HepG2 (cell line): ENCODE data around the gene MED1. TPM values are rescaled to one million over a fixed set of nuclear protein-coding genes. Genes with fewer than 3 reads are reported as not detected.

ENCODE experiments used
- CBX1 ChIP-seq: IDR thresholded peaks from one replicate; pipeline ENCODE4 v1.6.1; 2016; ENCODE audit warnings: antibody characterized with exemption, low read depth
- CREM ChIP-seq, 2 experiments: sonication (generic) in 1 of 2; formaldehyde crosslinking in 1 of 2; IDR thresholded peaks; 2 replicates each; pipeline versions ENCODE4 v1.4.0 to v1.6.1; 2016 to 2020; ENCODE audit warnings: antibody characterized with exemption in 1 of 2, mild to moderate bottlenecking in 1 of 2, missing genetic modification reagents in 1 of 2
- HMGA1 ChIP-seq: sonication (generic); formaldehyde crosslinking; conservative IDR thresholded peaks from 2 replicates; pipeline ENCODE4 v1.4.0; 2020; ENCODE audit warnings: missing genetic modification reagents
- JUN ChIP-seq: sonication (generic); formaldehyde crosslinking; IDR thresholded peaks from 2 replicates; pipeline ENCODE4 v1.4.0; 2020; ENCODE audit warnings: mild to moderate bottlenecking, missing genetic modification reagents
- KLF11 ChIP-seq: IDR thresholded peaks from 2 replicates; pipeline ENCODE4 v1.6.1; 2016; ENCODE audit warnings: missing compliant biosample characterization
- MIER3 ChIP-seq: IDR thresholded peaks from 2 replicates; pipeline ENCODE4 v1.6.1; 2016; ENCODE audit warnings: missing compliant biosample characterization, borderline replicate concordance
- NFKB2 ChIP-seq: sonication (generic); formaldehyde crosslinking; IDR thresholded peaks from 2 replicates; pipeline ENCODE4 v1.4.0; 2020; ENCODE audit warnings: missing genetic modification reagents, borderline replicate concordance
- RAD51 ChIP-seq: fragments of 450-650 bp; IDR thresholded peaks from 2 replicates; pipeline ENCODE4 v1.6.1; 2016; ENCODE audit warnings: borderline replicate concordance
- TOE1 ChIP-seq: sonication (generic); formaldehyde crosslinking; IDR thresholded peaks from 2 replicates; pipeline ENCODE4 v1.4.0; 2020; ENCODE audit warnings: mild to moderate bottlenecking, missing genetic modification reagents
- XBP1 ChIP-seq: sonication (generic); formaldehyde crosslinking; IDR thresholded peaks from 2 replicates; pipeline ENCODE4 v1.5.0; 2020; ENCODE audit warnings: missing genetic modification reagents
- ZBTB1 ChIP-seq: sonication (generic); formaldehyde crosslinking; IDR thresholded peaks from 2 replicates; pipeline ENCODE4 v1.4.0; 2020; ENCODE audit warnings: missing genetic modification reagents, borderline replicate concordance
- ZFP41 ChIP-seq: sonication (generic); formaldehyde crosslinking; IDR thresholded peaks from 2 replicates; pipeline ENCODE4 v1.4.0; 2020; ENCODE audit warnings: mild to moderate bottlenecking, missing genetic modification reagents, borderline replicate concordance
- ZNF558 ChIP-seq: sonication (generic); formaldehyde crosslinking; IDR thresholded peaks from 2 replicates; pipeline ENCODE4 v1.9.0; 2022; ENCODE audit warnings: mild to moderate bottlenecking, missing genetic modification reagents, borderline replicate concordance
- ZNF878 ChIP-seq: sonication (generic); formaldehyde crosslinking; IDR thresholded peaks from 2 replicates; pipeline ENCODE4 v1.8.1; 2023; ENCODE audit warnings: mild to moderate bottlenecking, missing genetic modification reagents, moderate library complexity
- polyA plus RNA-seq, 8 experiments: library from polyadenylated mRNA; depleted of rRNA in 3 of 8; stranded (reverse) in 7 of 8; unstranded in 1 of 8; fragments of >200 nt; fragmentation: Illumina TruSeq in 4 of 8; extraction: Trizol in 4 of 8; gene quantifications; 2 replicates each; pipeline versions ENCODE4 v1.2.1 to v1.2.3, GENCODE V29; 2011 to 2016; ENCODE audit warnings: low read depth in 4 of 8, missing spikeins in 1 of 8, mixed read lengths in 1 of 8; ENCODE audit not compliant: insufficient read depth in 1 of 8
- total RNA-seq, 5 experiments: library from RNA; depleted of rRNA; stranded (reverse); fragments of >200 nt; fragmentation: Illumina TruSeq; extraction: Trizol; gene quantifications; 2 replicates each; pipeline ENCODE4 v1.2.3, GENCODE V29; 2016; ENCODE audit warnings: low read depth in 1 of 5
- TF ChIP-seq, protein P1 (sequence below), 2 experiments: fragments of 450-650 bp in 1 of 2; sonication (generic) in 1 of 2; formaldehyde crosslinking; IDR thresholded peaks; 2 replicates each; pipeline versions ENCODE4 v1.5.0 to v1.8.0; 2020 to 2022; ENCODE audit warnings: mild to moderate bottlenecking in 1 of 2, missing genetic modification reagents in 1 of 2
- TF ChIP-seq, protein P2 (sequence below): sonication (generic); formaldehyde crosslinking; IDR thresholded peaks from 2 replicates; pipeline ENCODE4 v1.4.0; 2020; ENCODE audit warnings: missing genetic modification reagents, mild to moderate bottlenecking, borderline replicate concordance
- TF ChIP-seq, protein P3 (sequence below): sonication (generic); formaldehyde crosslinking; IDR thresholded peaks from 2 replicates; pipeline ENCODE4 v1.4.0; 2020; ENCODE audit warnings: mild to moderate bottlenecking, missing genetic modification reagents, borderline replicate concordance
- TF ChIP-seq, protein P4 (sequence below): sonication (generic); formaldehyde crosslinking; IDR thresholded peaks from 2 replicates; pipeline ENCODE4 v1.4.0; 2020; ENCODE audit warnings: missing genetic modification reagents, mild to moderate bottlenecking, borderline replicate concordance

The MED1 gene
- total and polyA plus RNA-seq, 2 of the 13 experiments (the other 11 are each of a cell fraction or from before 2014, with no cell fraction given) = 37.5 to 40.1 TPM

DNA sequence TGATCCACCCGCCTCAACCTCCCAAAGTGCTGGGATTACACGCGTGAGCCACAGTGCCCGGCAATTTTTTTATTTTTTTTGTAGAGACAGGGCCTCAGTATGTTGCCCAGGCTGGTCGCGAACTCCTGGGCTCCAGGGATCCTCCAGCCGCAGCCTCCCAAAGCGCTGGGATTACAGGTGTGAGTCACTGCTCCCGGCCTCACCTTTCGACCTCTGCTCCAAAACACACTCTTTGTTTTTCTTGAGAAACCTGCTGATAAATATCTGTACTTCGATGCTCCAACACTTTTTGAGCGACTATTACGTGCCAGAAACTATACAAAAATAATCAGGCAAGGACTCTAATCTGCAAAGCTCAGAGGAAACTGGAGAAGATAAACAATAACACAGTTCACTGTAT lies 1.0 kb downstream of the MED1 start (continued):
- TF ChIP-seq, protein P1, sequence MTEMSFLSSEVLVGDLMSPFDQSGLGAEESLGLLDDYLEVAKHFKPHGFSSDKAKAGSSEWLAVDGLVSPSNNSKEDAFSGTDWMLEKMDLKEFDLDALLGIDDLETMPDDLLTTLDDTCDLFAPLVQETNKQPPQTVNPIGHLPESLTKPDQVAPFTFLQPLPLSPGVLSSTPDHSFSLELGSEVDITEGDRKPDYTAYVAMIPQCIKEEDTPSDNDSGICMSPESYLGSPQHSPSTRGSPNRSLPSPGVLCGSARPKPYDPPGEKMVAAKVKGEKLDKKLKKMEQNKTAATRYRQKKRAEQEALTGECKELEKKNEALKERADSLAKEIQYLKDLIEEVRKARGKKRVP (CRISPR knock-in tag; IDR thresholded peaks at IDR 0.05) = no peak
- no peak for TF ChIP-seq ZNF878
- no peak for TF ChIP-seq RAD51
- TF ChIP-seq KLF11 (CRISPR knock-in tag) = no peak
- TF ChIP-seq, protein P2, sequence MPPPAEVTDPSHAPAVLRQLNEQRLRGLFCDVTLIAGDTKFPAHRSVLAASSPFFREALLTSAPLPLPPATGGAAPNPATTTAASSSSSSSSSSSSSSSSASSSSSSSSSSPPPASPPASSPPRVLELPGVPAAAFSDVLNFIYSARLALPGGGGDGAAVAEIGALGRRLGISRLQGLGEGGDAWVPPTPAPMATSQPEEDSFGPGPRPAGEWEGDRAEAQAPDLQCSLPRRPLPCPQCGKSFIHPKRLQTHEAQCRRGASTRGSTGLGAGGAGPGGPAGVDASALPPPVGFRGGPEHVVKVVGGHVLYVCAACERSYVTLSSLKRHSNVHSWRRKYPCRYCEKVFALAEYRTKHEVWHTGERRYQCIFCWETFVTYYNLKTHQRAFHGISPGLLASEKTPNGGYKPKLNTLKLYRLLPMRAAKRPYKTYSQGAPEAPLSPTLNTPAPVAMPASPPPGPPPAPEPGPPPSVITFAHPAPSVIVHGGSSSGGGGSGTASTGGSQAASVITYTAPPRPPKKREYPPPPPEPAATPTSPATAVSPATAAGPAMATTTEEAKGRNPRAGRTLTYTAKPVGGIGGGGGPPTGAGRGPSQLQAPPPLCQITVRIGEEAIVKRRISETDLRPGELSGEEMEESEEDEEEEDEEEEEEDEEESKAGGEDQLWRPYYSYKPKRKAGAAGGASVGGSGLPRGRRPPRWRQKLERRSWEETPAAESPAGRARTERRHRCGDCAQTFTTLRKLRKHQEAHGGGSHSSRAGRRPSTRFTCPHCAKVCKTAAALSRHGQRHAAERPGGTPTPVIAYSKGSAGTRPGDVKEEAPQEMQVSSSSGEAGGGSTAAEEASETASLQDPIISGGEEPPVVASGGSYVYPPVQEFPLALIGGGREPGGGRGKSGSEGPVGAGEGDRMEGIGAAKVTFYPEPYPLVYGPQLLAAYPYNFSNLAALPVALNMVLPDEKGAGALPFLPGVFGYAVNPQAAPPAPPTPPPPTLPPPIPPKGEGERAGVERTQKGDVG (CRISPR knock-in tag) = no peak
- TF ChIP-seq, protein P3, sequence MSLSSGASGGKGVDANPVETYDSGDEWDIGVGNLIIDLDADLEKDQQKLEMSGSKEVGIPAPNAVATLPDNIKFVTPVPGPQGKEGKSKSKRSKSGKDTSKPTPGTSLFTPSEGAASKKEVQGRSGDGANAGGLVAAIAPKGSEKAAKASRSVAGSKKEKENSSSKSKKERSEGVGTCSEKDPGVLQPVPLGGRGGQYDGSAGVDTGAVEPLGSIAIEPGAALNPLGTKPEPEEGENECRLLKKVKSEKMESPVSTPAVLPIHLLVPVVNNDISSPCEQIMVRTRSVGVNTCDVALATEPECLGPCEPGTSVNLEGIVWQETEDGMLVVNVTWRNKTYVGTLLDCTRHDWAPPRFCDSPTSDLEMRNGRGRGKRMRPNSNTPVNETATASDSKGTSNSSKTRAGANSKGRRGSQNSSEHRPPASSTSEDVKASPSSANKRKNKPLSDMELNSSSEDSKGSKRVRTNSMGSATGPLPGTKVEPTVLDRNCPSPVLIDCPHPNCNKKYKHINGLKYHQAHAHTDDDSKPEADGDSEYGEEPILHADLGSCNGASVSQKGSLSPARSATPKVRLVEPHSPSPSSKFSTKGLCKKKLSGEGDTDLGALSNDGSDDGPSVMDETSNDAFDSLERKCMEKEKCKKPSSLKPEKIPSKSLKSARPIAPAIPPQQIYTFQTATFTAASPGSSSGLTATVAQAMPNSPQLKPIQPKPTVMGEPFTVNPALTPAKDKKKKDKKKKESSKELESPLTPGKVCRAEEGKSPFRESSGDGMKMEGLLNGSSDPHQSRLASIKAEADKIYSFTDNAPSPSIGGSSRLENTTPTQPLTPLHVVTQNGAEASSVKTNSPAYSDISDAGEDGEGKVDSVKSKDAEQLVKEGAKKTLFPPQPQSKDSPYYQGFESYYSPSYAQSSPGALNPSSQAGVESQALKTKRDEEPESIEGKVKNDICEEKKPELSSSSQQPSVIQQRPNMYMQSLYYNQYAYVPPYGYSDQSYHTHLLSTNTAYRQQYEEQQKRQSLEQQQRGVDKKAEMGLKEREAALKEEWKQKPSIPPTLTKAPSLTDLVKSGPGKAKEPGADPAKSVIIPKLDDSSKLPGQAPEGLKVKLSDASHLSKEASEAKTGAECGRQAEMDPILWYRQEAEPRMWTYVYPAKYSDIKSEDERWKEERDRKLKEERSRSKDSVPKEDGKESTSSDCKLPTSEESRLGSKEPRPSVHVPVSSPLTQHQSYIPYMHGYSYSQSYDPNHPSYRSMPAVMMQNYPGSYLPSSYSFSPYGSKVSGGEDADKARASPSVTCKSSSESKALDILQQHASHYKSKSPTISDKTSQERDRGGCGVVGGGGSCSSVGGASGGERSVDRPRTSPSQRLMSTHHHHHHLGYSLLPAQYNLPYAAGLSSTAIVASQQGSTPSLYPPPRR (CRISPR knock-in tag) = no peak
- TF ChIP-seq, protein P4, sequence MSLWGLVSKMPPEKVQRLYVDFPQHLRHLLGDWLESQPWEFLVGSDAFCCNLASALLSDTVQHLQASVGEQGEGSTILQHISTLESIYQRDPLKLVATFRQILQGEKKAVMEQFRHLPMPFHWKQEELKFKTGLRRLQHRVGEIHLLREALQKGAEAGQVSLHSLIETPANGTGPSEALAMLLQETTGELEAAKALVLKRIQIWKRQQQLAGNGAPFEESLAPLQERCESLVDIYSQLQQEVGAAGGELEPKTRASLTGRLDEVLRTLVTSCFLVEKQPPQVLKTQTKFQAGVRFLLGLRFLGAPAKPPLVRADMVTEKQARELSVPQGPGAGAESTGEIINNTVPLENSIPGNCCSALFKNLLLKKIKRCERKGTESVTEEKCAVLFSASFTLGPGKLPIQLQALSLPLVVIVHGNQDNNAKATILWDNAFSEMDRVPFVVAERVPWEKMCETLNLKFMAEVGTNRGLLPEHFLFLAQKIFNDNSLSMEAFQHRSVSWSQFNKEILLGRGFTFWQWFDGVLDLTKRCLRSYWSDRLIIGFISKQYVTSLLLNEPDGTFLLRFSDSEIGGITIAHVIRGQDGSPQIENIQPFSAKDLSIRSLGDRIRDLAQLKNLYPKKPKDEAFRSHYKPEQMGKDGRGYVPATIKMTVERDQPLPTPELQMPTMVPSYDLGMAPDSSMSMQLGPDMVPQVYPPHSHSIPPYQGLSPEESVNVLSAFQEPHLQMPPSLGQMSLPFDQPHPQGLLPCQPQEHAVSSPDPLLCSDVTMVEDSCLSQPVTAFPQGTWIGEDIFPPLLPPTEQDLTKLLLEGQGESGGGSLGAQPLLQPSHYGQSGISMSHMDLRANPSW (CRISPR knock-in tag) = 0 out of 2 replicates have a peak, but pooled peaks have one; percentile 13
- TF ChIP-seq ZBTB1 (CRISPR knock-in tag) = no peak
- no peak for TF ChIP-seq ZFP41
- no peak for TF ChIP-seq CBX1
- TF ChIP-seq CREM (IDR thresholded peaks at IDR 0.05) = no peak
- no peak for TF ChIP-seq CREM (CRISPR knock-in tag; IDR thresholded peaks at IDR 0.05)
- TF ChIP-seq MIER3 (CRISPR knock-in tag) = no peak; the same call in 1 of the 2 replicates
- TF ChIP-seq NFKB2 (CRISPR knock-in tag) = no peak; the same call in 1 of the 2 replicates
- TF ChIP-seq ZNF558 = no peak
- TF ChIP-seq XBP1 (CRISPR knock-in tag) = no peak
- no peak for TF ChIP-seq HMGA1 (CRISPR knock-in tag)
- no peak for TF ChIP-seq TOE1
- TF ChIP-seq JUN (CRISPR knock-in tag) = no peak; the same call in 1 of the 2 replicates
